GM21390 (cell line): ENCODE results near the gene ENTPD8.
"Not testable (repeated sequence)": the region's sequence is repeated elsewhere in the genome, so short reads cannot be mapped to it uniquely, and the experiment has no call there.

Source experiments
- ATAC-seq: cut with Tn5 transposase; IDR thresholded peaks from one replicate; pipeline ENCODE4 v1.9.1; 2021; ENCODE audit not compliant: unreplicated experiment

The ENTPD8 gene

GRCh38 chr9:137476856-137477255 lies 35.7 kb upstream of the ENTPD8 start:
- ATAC-seq: no peak

- no peak for ATAC-seq
These were observed 34.5 kb upstream of the ENTPD8 start for GRCh38 chr9:137475666-137476065.

GRCh38 chr9:137474271-137474670 lies 33.1 kb upstream of the ENTPD8 start:
- no peak for ATAC-seq

GRCh38 chr9:137470785-137471184 lies 29.6 kb upstream of the ENTPD8 start:
- no peak for ATAC-seq

- no peak for ATAC-seq
These were observed 26.7 kb upstream of the ENTPD8 start for GRCh38 chr9:137467896-137468295.

GRCh38 chr9:137467161-137467581 lies 26.0 kb upstream of the ENTPD8 start:
- ATAC-seq: no peak

- not testable (repeated sequence) for ATAC-seq
These were observed 25.4 kb upstream of the ENTPD8 start for GRCh38 chr9:137466389-137467085.

GRCh38 chr9:137465720-137466388 lies 24.7 kb upstream of the ENTPD8 start:
- ATAC-seq: no peak

- no peak for ATAC-seq
These were observed 24.0 kb upstream of the ENTPD8 start for GRCh38 chr9:137465000-137465719.

- no peak for ATAC-seq
These were observed 23.3 kb upstream of the ENTPD8 start for GRCh38 chr9:137464291-137464999.

- ATAC-seq: no peak
These were observed 22.8 kb upstream of the ENTPD8 start for GRCh38 chr9:137463931-137464290.

- no peak for ATAC-seq
These were observed 22.1 kb upstream of the ENTPD8 start for GRCh38 chr9:137462986-137463930.

- no peak for ATAC-seq
These were observed 21.3 kb upstream of the ENTPD8 start for GRCh38 chr9:137462396-137462985.

GRCh38 chr9:137461663-137462395 lies 20.7 kb upstream of the ENTPD8 start:
- peak; percentile 52 for ATAC-seq

- no peak for ATAC-seq
These were observed 20.1 kb upstream of the ENTPD8 start for GRCh38 chr9:137461316-137461662.

- no peak for ATAC-seq
These were observed 19.5 kb upstream of the ENTPD8 start for GRCh38 chr9:137460363-137461315.

GRCh38 chr9:137459601-137460362 lies 18.6 kb upstream of the ENTPD8 start:
- ATAC-seq: no peak
